PFSK-1 (cell line): Measurements from ENCODE around the gene BCKDK.

Source experiments
- FOXP2 ChIP-seq: optimal IDR thresholded peaks from 2 replicates; pipeline ENCODE3; 2011; ENCODE audit warnings: borderline replicate concordance, control low read depth, inconsistent platforms; ENCODE audit not compliant: insufficient read depth; ENCODE audit errors: extremely low read length, extremely low read depth
- POLR2AphosphoS5 ChIP-seq: IDR thresholded peaks from 2 replicates; pipeline ENCODE4 v1.6.1; 2012; ENCODE audit warnings: low read depth, mild to moderate bottlenecking, control low read depth, low read length, moderate library complexity
- REST ChIP-seq, 2 experiments: IDR thresholded peaks; 2 replicates each; pipeline versions ENCODE4 v1.6.1 to v1.8.0; 2011 to 2012; ENCODE audit warnings: low read depth in 2 of 2, low read length in 2 of 2, control low read depth in 1 of 2, inconsistent platforms in 1 of 2, mild to moderate bottlenecking in 1 of 2, moderate library complexity in 1 of 2; ENCODE audit not compliant: insufficient read depth in 1 of 2
- SIN3A ChIP-seq: IDR thresholded peaks from 2 replicates; pipeline ENCODE4 v1.6.1; 2012; ENCODE audit warnings: mild to moderate bottlenecking, low read length, moderate library complexity, borderline replicate concordance; ENCODE audit not compliant: insufficient read depth
- TAF1 ChIP-seq: IDR thresholded peaks from 2 replicates; pipeline ENCODE4 v1.6.1; 2012; ENCODE audit warnings: low read length, control low read depth, borderline replicate concordance; ENCODE audit not compliant: insufficient read depth

BCKDK gene

DNA sequence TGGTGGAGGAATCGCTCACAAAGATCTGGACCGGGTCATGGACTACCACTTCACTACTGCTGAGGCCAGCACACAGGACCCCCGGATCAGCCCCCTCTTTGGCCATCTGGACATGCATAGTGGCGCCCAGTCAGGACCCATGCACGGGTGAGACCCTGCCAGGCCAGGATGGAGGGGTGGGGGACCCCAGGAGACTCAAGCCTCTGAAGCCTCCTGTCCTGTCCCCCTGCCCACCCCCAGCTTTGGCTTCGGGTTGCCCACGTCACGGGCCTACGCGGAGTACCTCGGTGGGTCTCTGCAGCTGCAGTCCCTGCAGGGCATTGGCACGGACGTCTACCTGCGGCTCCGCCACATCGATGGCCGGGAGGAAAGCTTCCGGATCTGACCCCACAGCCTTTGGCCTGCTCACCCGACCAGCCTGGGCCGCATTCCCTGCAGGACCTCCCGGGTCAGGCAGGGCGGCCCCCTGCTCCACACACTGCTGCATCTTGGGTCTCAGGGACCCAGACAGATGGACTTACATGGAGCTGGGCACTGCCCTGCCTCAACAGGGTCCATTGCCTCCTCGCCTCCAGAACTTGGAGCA, 3.8 kb downstream of the BCKDK start:
- TF ChIP-seq REST (IDR thresholded peaks at IDR 0.05; ENCODE audit: insufficient read depth in 1 of 2, low read depth in 2 of 2, low read length in 2 of 2) (no peak), FOXP2 (no peak), TAF1 (no peak), SIN3A (no peak), POLR2AphosphoS5 (no peak)

- TF ChIP-seq FOXP2 (no peak), REST (IDR thresholded peaks at IDR 0.05; ENCODE audit: insufficient read depth in 1 of 2, low read depth in 2 of 2, low read length in 2 of 2) (no peak), POLR2AphosphoS5 (no peak), SIN3A (no peak), TAF1 (no peak)
Observed at GRCh38 chr16:31112711-31113110, 4.5 kb downstream of the BCKDK start.

DNA sequence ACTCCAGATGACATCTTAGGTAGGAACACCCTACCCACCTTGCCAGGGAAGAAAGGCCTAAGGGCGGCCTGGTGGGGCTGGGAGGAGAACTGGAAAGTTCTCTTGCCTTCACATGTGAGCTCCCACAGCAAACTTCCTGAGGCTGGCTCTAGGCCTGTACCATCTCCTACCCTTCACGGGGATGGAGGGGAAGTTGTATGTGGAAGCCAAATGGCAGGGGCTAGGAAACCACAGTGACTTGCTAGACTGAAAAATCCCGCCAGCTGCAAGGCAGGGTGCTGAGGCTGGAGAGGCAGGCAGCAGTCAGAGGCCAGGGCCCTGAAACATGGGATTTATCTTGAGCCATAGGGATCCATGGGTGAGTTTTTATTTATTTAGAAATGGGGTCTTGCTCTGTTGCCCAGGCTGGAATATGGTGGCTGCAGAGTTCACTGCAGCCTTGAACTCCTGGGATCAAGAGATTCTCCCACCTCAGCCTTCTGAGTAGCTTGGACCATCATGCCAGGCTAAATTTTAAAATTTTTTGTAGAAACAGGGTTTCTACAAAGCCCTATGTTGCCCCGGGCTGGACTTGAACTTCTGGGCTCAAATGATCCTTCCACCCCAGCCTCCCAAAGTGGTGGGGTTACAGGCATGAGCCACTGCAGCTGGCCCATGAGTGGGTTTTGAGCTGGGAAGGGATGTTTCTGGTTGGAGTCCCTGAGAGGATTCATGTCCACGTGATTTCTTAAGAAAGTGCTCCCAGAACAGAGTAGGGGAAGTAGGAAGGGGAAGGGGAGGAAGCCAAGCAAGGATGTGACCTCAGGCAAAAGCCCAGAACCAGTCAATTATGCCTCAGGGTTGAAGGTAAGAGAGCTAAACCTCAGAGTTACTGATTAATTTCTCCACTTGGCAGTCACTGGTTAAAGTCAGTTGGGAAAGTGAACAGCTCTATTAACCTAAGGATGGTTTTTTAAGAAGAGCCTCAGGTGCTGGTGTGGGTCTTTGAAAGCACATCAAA, 5.2 kb downstream of the BCKDK start:
- TF ChIP-seq TAF1 (no peak), SIN3A (no peak), REST (IDR thresholded peaks at IDR 0.05; ENCODE audit: insufficient read depth in 1 of 2, low read depth in 2 of 2, low read length in 2 of 2) (no peak), FOXP2 (no peak), POLR2AphosphoS5 (no peak; the same call in 1 of the 2 replicates)

GRCh38 chr16:31114468-31114867, 6.3 kb downstream of the BCKDK start:
- TF ChIP-seq FOXP2 (no peak), POLR2AphosphoS5 (0 out of 2 replicates have a peak, but pooled peaks have one; percentile 26)

DNA sequence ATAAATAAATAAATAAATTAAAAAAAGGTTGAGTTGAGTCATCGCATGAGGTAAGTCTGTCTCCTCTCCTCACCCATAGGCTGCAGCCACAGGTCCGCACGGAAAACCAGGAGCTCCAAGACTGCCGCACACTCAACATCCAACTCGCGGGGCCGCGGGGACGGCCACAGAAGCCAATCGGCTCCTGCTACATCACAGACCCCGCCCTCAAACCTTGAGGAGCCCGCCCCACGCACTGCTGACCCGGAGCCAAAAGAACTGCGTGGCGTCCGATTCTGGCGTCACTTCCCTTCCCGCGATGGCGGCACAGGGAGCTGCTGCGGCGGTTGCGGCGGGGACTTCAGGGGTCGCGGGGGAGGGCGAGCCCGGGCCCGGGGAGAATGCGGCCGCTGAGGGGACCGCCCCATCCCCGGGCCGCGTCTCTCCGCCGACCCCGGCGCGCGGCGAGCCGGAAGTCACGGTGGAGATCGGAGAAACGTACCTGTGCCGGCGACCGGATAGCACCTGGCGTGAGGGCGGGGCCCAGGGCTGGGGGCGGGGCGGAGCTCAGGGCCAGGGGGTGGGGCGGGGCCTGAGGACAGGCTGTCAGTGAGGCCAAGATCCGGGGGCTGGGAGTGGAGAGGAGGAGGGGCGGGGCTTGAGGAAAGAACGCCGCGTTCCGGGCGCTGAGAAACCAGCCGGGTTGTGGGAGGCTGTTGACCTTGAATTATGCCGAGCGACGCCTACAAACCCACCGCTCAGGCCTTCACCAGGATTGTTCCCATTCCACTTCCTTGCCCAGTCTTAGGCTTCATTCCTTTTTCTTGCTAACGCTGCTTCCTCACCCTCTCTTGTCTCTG, 9.4 kb downstream of the BCKDK start, which contains the start of gene KAT8:
Gene KAT8 (plus strand): TSS at position 281 of the 839 bp plus-strand sequence. CDS start 18 bp downstream, at position 299.
- TF ChIP-seq TAF1 (peak; percentile 95), POLR2AphosphoS5 (peak; percentile 75), REST (IDR thresholded peaks at IDR 0.05; ENCODE audit: insufficient read depth in 1 of 2, low read depth in 2 of 2, low read length in 2 of 2) (no peak), FOXP2 (no peak), SIN3A (no peak)
